ENCODE results near the gene MACIR.

MACIR gene

GRCh38 chr5:103291606-103292005, 33.0 kb downstream of the MACIR start:
- Histone ChIP-seq H3K9me3 (ENCODE audit: severe bottlenecking) (no peaks in the 10 kb centered on the region), H3K27ac (ENCODE audit: poor library complexity, severe bottlenecking) (no peak overlapping the region), H3K27me3 (ENCODE audit: insufficient read depth, poor library complexity, severe bottlenecking) (no peaks in the 10 kb centered on the region), H3K36me3 (ENCODE audit: low read depth) (no peaks in the 10 kb centered on the region), H3K4me1 (ENCODE audit: insufficient read depth, poor library complexity, severe bottlenecking) (no peaks in the 10 kb centered on the region), H3K4me3 (ENCODE audit: severe bottlenecking) (no peak overlapping the region)
- ATAC-seq (ENCODE audit: low read depth) (no peak), DNase-seq (ENCODE audit: low spot score) (no peak)
- no peak for TF ChIP-seq CTCF (IDR thresholded peaks at IDR 0.05; ENCODE audit: poor library complexity, severe bottlenecking)

- Histone ChIP-seq H3K4me3 (ENCODE audit: severe bottlenecking) (no peak overlapping the region), H3K36me3 (ENCODE audit: low read depth) (no peaks in the 10 kb centered on the region), H3K9me3 (ENCODE audit: severe bottlenecking) (no peaks in the 10 kb centered on the region), H3K27me3 (ENCODE audit: insufficient read depth, poor library complexity, severe bottlenecking) (no peaks in the 10 kb centered on the region), H3K4me1 (ENCODE audit: insufficient read depth, poor library complexity, severe bottlenecking) (no peaks in the 10 kb centered on the region), H3K27ac (ENCODE audit: poor library complexity, severe bottlenecking) (no peak overlapping the region)
- no peak for DNase-seq (ENCODE audit: low spot score)
- no peak for ATAC-seq (ENCODE audit: low read depth)
- TF ChIP-seq CTCF (IDR thresholded peaks at IDR 0.05; ENCODE audit: poor library complexity, severe bottlenecking) = no peak
These were observed 34.5 kb downstream of the MACIR start for GRCh38 chr5:103293099-103293498.

GRCh38 chr5:103293719-103294118, 35.2 kb downstream of the MACIR start:
- no peak for ATAC-seq (ENCODE audit: low read depth)
- Histone ChIP-seq H3K4me3 (ENCODE audit: severe bottlenecking) (no peak overlapping the region), H3K4me1 (ENCODE audit: insufficient read depth, poor library complexity, severe bottlenecking) (no peaks in the 10 kb centered on the region), H3K27me3 (ENCODE audit: insufficient read depth, poor library complexity, severe bottlenecking) (no peaks in the 10 kb centered on the region), H3K27ac (ENCODE audit: poor library complexity, severe bottlenecking) (no peak overlapping the region), H3K36me3 (ENCODE audit: low read depth) (no peaks in the 10 kb centered on the region), H3K9me3 (ENCODE audit: severe bottlenecking) (no peaks in the 10 kb centered on the region)
- no peak for TF ChIP-seq CTCF (IDR thresholded peaks at IDR 0.05; ENCODE audit: poor library complexity, severe bottlenecking)
- no peak for DNase-seq (ENCODE audit: low spot score)

GRCh38 chr5:103294906-103295305, 36.3 kb downstream of the MACIR start:
- H3K27ac ChIP-seq (ENCODE audit: poor library complexity, severe bottlenecking) = no peak overlapping the region
- no peak overlapping the region for H3K4me3 ChIP-seq (ENCODE audit: severe bottlenecking)
- no peaks in the 10 kb centered on the region for H3K4me1 ChIP-seq (ENCODE audit: insufficient read depth, poor library complexity, severe bottlenecking)
- no peak for TF ChIP-seq CTCF (IDR thresholded peaks at IDR 0.05; ENCODE audit: poor library complexity, severe bottlenecking)
- ATAC-seq (ENCODE audit: low read depth) (no peak), DNase-seq (ENCODE audit: low spot score) (no peak)
- H3K9me3 ChIP-seq (ENCODE audit: severe bottlenecking) = no peaks in the 10 kb centered on the region
- no peaks in the 10 kb centered on the region for H3K36me3 ChIP-seq (ENCODE audit: low read depth)
- H3K27me3 ChIP-seq (ENCODE audit: insufficient read depth, poor library complexity, severe bottlenecking) = no peaks in the 10 kb centered on the region

GRCh38 chr5:103295424-103295823, 36.9 kb downstream of the MACIR start:
- DNase-seq (ENCODE audit: low spot score) (no peak), ATAC-seq (ENCODE audit: low read depth) (no peak)
- Histone ChIP-seq H3K27me3 (ENCODE audit: insufficient read depth, poor library complexity, severe bottlenecking) (no peaks in the 10 kb centered on the region), H3K9me3 (ENCODE audit: severe bottlenecking) (no peaks in the 10 kb centered on the region), H3K36me3 (ENCODE audit: low read depth) (no peaks in the 10 kb centered on the region), H3K27ac (ENCODE audit: poor library complexity, severe bottlenecking) (no peak overlapping the region), H3K4me3 (ENCODE audit: severe bottlenecking) (no peak overlapping the region), H3K4me1 (ENCODE audit: insufficient read depth, poor library complexity, severe bottlenecking) (no peaks in the 10 kb centered on the region)
- TF ChIP-seq CTCF (IDR thresholded peaks at IDR 0.05; ENCODE audit: poor library complexity, severe bottlenecking) = no peak

Measured in RWPE2 (cell line).